ENCODE results near the gene ALDH3A1.

The ALDH3A1 gene

DNA sequence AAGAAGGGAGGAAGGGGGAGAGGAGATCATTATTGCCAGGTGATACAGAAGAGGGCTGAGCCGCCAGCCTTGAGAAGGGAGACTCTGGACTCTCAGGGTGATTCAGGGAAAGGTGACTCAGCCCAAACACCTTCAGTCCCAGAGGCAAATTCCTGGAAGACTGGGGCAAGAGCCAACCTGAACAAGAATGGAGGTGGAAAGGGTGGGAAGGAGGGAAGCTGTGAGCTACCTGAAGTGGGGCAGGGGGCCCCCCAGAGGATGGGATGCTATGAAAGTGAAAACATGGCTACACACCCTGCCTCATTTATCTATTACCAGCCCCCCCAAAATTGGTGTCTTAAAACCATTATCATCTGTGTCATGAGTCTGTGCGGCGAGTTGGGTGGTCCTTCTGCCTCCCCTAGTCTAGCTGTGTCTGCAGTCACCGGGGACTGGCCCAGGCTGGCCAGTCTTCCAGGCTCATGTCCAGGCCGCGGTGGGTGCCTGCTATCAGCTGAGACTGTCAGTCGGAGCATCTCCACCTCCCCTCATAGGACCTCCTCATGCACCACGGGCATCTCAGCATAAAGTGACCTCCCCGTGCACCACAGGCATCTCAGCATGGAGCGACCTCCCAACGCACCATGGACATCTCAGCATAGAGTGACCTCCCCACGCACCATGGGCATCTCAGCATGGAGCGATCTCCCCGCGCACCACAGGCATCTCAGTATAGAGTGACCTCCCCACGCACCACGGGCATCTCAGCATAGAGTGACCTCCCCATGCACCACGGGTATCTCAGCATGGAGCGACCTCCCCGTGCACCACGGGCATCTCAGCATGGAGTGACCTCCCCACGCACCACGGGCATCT is 28.5 kb downstream of the ALDH3A1 start:
- in situ Hi-C loops (cut with HindIII; ENCODE audit: low pct_unique_long_range_greater_than_20kb, low sequenced_read_pairs): no loop called here
- TF ChIP-seq JUND (IDR thresholded peaks at IDR 0.05; ENCODE audit: low read depth): no peak
- peak in 1 of 2 experiments; percentile 35 for DNase-seq (ENCODE audit: low read depth in 1 of 2, low spot score in 1 of 2)

DNA sequence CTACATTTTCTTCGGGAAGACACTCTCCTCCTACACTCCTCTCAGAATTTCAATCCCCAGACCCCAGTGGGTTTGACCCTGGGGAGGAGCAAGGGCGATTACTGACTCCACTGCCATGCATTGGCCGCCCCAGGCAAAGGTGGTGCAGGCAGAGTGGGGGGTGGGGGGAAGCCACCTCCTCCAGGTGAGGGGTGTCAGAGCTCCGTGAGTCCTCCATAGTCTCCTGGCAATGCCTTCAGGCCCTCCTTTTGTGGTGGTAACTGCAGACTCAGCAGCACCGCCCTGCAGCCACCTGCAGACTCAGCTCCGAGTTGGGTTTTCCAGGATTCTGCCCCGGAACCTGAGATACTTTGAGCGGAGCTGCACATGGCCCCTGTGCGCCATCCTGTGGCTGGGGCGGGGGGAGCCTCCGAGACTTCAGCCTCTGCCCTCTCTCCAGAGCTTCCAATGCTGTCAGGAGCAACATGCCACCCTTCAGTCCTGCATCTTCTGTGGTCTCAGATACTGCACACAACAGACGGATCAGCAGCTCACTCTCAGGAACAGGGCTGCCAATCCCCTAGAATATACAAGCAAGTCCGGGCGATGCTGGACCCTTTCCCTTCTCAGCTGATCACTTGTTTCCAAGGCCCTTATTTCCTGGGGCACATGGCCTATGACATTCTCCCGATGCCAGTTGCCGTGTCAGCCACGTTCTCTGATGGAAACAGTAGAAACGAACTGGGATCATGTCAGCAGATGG is 29.3 kb downstream of the ALDH3A1 start:
- no peak for TF ChIP-seq JUND (IDR thresholded peaks at IDR 0.05; ENCODE audit: low read depth)
- DNase-seq (ENCODE audit: low read depth in 1 of 2, low spot score in 1 of 2): peak in 1 of 2 experiments; percentile 52
- in situ Hi-C loops (cut with HindIII; ENCODE audit: low pct_unique_long_range_greater_than_20kb, low sequenced_read_pairs): no loop called here

DNA sequence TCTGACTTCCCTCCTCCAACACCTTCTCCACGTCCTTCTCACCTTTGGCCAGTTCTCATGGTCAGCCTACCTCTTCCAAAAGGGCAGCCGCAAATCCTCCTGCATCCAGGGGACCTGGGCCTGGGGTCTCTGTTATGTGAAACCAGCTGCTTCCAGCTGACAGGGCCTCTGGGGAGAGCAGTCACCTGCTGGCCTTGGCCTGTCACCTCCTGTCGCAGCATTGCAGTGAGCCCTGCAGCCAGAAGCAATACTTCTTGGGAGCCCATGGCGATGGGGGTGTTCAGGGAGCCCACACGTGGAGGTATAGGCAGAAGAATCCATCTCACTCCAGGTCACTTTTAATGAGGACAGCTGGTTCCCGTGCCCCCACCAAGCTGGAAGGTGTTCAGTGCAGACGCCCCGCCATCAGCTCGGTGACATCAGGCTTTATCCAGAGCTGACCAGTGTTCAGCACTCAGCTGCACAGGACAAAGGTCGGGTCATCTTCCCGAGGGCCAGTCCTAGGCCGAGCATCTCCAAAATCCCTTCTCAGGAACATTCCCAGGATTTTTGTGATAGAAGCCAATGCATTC is 30.0 kb downstream of the ALDH3A1 start:
- DNase-seq (ENCODE audit: low read depth in 1 of 2, low spot score in 1 of 2): no peak
- in situ Hi-C loops (cut with HindIII; ENCODE audit: low pct_unique_long_range_greater_than_20kb, low sequenced_read_pairs): no loop called here
- no peak for TF ChIP-seq JUND (IDR thresholded peaks at IDR 0.05; ENCODE audit: low read depth)

DNA sequence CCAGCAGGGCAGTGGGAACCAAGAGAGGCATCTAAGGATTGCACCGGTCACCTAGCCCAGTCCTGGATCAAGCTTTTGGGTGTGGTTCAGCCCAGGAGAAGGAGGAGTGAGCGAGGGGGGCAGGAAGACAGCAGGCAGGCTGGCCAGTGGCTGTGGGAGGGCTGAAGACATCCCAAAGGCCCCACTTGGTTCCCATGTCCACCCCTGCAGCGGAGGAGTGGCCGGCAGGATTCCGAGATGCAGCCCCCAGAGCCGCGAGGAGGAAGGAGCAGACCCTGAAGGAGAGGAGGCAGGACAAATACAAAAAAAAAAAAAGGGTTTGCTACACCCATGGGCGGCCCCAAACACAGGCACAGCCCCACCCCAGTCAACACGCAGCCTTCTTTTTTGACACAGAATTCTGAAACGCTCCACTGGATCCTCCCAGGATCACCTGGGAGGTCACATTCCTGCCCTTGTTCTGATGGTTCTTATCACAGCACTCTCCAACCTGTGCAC is 30.6 kb downstream of the ALDH3A1 start:
- in situ Hi-C loops (cut with HindIII; ENCODE audit: low pct_unique_long_range_greater_than_20kb, low sequenced_read_pairs): no loop called here
- no peak for DNase-seq (ENCODE audit: low read depth in 1 of 2, low spot score in 1 of 2)
- TF ChIP-seq JUND (IDR thresholded peaks at IDR 0.05; ENCODE audit: low read depth): no peak

DNA sequence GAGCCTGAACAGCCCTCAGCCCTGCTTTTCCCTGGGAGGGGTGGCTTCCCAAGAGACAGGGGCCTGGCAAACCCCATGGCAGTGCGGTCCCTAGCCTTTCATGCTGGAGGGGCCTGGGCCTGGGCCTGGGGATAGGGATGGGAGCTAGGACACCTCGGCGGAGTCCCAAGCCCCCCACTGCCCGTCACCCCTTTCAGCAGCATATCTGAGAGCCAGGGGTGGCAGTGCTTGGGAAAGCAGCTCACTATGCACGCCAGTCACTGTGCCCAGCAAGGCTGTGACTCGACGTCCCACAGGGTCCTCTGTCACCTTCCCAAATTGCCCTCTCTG is 31.1 kb downstream of the ALDH3A1 start:
- DNase-seq (ENCODE audit: low read depth in 1 of 2, low spot score in 1 of 2): no peak
- TF ChIP-seq JUND (IDR thresholded peaks at IDR 0.05; ENCODE audit: low read depth): no peak
- in situ Hi-C loops (cut with HindIII; ENCODE audit: low pct_unique_long_range_greater_than_20kb, low sequenced_read_pairs): no loop called here

DNA sequence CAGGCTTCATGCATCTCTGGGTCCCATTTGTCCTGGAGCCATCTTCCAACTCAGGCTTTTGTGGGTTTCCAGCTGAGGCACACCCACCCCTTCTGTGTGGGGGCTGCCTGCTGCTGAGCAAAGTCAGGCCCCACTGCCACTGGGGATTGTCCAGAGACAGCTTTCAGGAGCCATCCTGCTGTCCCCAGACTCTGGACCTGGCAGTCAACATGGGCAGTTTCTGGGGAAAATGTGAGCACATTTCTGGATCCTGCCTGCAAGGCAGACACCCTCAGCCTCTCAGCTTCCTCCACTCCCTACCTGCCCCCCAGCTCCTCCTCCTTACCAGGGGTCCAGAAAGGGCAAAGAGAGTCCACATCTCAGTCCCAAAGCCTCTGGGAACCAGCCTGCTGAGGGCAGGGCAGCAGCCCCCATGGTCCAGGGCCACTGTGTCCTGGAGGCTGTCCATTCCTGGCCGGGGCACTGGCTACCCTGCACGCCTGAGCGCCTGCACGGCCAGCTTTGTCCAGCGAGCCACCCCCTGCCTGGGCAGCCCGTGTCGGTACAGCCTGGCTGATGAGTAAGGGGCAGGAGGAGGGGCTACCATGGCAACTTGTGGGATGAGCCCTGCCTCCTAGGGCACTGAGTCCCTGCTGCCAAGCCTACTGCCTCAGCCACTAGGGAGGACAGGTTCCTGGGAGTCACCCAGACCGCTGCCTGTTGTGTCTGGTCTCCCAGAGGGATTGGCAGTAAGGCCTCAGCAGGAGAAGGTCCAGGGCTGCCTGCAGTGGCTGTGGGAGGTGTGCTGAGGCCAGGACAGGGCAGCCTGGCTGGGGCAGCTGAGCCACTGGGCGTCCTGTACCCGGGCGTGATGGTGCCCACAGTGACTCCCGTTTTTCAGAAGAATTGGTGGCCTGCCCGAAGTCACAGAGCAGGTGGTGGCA is 31.7 kb downstream of the ALDH3A1 start, which contains the start of gene SLC47A2:
Gene SLC47A2 (minus strand): TSS at position 477 of the 923 bp plus-strand sequence. CDS start 29 bp downstream, at position 448.
- TF ChIP-seq JUND (IDR thresholded peaks at IDR 0.05; ENCODE audit: low read depth): no peak
- in situ Hi-C loops (cut with HindIII; ENCODE audit: low pct_unique_long_range_greater_than_20kb, low sequenced_read_pairs): no loop called here
- no peak for DNase-seq (ENCODE audit: low read depth in 1 of 2, low spot score in 1 of 2)

DNA sequence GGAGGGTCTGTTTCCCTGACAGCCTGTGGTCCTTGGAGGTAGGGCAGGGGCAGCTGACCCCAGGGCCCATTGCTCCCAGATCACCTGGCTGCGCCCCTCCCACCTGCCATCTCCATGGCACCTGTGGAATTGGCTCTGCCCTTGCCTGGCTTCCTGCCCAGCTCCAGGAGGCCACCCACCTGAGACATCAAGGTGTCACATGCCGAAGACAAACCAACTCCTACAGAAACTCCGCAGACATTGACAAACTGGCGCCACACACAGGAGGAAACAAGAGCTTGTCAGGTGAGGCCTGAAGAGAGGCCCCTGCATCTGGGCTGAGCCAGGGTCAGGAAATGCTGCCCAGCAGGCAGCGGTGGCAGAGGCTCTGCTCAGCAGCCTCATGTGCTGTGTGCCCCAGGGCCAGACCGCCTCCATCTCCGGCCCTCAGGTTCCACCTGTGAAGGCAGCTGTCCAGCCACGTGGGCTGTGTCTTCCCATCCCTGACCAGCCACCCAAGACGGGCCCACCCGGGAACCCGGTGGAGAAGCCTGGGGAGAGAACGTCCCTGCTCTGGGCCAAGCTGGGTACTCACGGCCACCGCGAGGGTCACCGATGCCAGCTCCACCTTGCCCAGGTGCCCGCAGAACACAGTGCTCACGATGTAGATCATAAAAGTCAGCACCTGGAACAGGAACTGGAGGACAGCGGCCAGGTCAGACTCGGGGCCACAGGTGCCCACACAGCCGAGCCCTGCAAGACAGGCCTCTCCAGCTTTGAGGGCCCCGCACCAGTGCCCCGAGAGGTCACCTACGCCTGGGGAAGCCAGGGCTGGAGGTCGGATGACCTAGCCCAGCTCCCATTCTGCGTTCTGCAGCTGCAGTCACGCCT is 33.3 kb downstream of the ALDH3A1 start:
- in situ Hi-C loops (cut with HindIII; ENCODE audit: low pct_unique_long_range_greater_than_20kb, low sequenced_read_pairs): no loop called here
- DNase-seq (ENCODE audit: low read depth in 1 of 2, low spot score in 1 of 2): peak in 1 of 2 experiments; percentile 35

DNA sequence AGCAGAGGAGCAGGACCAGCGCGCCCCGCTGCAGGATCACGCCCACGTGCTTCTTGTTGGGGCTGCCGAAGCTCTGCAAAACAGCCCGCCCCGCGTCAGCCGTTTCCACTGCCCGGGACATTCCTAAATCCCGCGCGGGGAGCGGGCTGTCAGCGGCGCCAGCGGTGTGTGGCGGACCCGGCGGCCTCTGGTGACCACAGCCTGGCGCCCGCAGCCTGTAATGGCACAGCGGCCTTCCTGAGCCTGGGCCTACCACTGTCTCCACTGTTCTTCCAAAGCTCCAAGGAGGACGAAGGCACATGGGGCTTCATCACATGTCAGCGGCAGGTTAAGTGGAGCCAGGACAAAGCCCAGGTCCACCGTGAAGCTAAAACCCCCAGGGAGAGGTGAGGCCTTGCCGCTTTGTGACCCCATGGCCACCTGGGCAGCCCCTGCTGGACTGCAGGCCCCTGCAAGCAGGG is 34.2 kb downstream of the ALDH3A1 start:
- in situ Hi-C loops (cut with HindIII; ENCODE audit: low pct_unique_long_range_greater_than_20kb, low sequenced_read_pairs): no loop called here
- TF ChIP-seq JUND (IDR thresholded peaks at IDR 0.05; ENCODE audit: low read depth): no peak
- no peak for DNase-seq (ENCODE audit: low read depth in 1 of 2, low spot score in 1 of 2)

More for the DNA sequence above, 33.3 kb downstream of the ALDH3A1 start:
- no peak for TF ChIP-seq JUND (IDR thresholded peaks at IDR 0.05; ENCODE audit: low read depth)

DNA sequence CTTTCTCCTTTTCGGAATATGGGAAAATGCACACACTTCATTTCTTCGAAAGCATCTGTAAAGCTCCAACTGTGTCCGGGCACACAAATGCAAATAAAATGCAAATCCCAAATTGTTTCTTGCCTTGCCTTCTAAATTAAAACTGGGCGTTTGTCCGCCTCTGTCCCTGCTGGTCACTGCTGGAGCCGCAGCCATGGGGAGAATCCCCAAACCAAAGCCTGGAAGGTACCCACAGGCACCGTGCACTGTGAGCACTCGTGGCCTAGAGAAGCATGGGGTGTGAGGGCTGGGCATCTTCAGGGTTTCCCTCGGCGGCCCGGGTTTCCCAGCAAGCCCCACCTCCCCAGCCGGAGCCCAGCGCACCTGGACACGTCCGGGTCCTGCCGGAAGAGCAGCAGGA is 34.6 kb downstream of the ALDH3A1 start:
- no peak for TF ChIP-seq JUND (IDR thresholded peaks at IDR 0.05; ENCODE audit: low read depth)
- no peak for DNase-seq (ENCODE audit: low read depth in 1 of 2, low spot score in 1 of 2)
- in situ Hi-C loops (cut with HindIII; ENCODE audit: low pct_unique_long_range_greater_than_20kb, low sequenced_read_pairs): no loop called here

DNA sequence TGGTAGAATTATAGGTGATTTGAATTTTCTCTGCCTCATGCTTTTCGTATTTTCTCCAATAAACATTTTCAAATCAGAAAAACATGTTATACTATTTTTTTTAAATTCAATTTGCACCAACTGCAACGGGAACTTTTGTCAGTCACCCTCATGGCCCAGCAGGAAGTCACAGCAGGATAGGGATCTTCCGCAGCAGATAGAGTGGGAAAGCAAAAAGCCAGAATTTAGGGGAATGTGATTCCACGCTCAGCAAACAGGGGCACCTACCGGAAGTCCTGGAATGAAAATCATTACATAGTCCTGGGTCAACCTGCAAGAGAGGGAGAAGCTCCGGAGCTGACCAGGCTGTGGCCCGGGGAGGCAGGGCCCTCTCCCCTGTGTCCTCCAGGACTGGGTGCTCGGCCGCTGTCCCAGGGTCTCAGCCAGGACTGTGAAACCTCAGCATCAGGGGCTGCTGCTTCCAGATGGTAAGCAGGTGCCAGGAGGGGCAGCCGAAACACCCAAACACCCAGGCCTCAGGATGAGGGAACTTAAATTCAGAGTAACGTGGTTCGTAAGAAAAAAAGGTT is 35.6 kb downstream of the ALDH3A1 start:
- TF ChIP-seq JUND (IDR thresholded peaks at IDR 0.05; ENCODE audit: low read depth): no peak
- in situ Hi-C loops (cut with HindIII; ENCODE audit: low pct_unique_long_range_greater_than_20kb, low sequenced_read_pairs): no loop called here
- peak in 1 of 2 experiments; percentile 1 for DNase-seq (ENCODE audit: low read depth in 1 of 2, low spot score in 1 of 2)

DNA sequence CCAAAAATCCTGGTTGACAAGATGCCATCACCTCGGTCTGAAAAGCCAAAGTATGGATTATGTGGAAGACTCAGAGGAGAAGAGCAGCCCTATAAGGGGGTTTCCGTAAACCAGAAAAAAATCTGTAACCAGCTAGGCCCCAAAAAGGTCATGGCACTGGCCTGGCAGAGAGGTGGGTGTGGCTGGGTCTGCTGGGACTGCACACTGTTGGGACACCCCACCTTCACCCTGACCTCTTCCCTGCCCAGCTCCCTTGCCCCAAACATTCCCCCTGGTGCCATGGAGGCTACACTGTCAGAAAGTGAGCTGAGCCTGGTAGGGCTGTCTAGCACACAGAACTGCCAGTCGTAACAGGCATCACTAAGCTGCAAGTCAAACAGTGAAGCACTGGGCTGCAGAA is 38.3 kb downstream of the ALDH3A1 start:
- no peak for TF ChIP-seq JUND (IDR thresholded peaks at IDR 0.05; ENCODE audit: low read depth)
- DNase-seq (ENCODE audit: low read depth in 1 of 2, low spot score in 1 of 2): no peak
- in situ Hi-C loops (cut with HindIII; ENCODE audit: low pct_unique_long_range_greater_than_20kb, low sequenced_read_pairs): no loop called here
